Measurements from ENCODE around the gene ANO2.
"Not testable (repeated sequence)": the region's sequence is repeated elsewhere in the genome, so short reads cannot be mapped to it uniquely, and the experiment has no call there.

The ANO2 gene

GRCh38 chr12:5688226-5688625 is 256.8 kb downstream of the ANO2 start:
- DNase-seq (ENCODE audit: low read depth in 4 of 4, low spot score in 1 of 4), result no peak

GRCh38 chr12:5685935-5686334 is 259.1 kb downstream of the ANO2 start:
- no peak for DNase-seq (ENCODE audit: low read depth in 4 of 4, low spot score in 1 of 4)

GRCh38 chr12:5684989-5685388 is 260.1 kb downstream of the ANO2 start:
- no peak for DNase-seq (ENCODE audit: low read depth in 4 of 4, low spot score in 1 of 4)

- no peak for DNase-seq (ENCODE audit: low read depth in 4 of 4, low spot score in 1 of 4)
Observed at GRCh38 chr12:5682581-5682980, 262.5 kb downstream of the ANO2 start.

GRCh38 chr12:5678176-5678575 is 266.9 kb downstream of the ANO2 start:
- DNase-seq (ENCODE audit: low read depth in 4 of 4, low spot score in 1 of 4), result no peak

GRCh38 chr12:5669624-5670023 is 275.4 kb downstream of the ANO2 start:
- not testable (repeated sequence) for DNase-seq (ENCODE audit: low read depth in 4 of 4, low spot score in 1 of 4)

GRCh38 chr12:5665615-5666014 is 279.4 kb downstream of the ANO2 start:
- DNase-seq (ENCODE audit: low read depth in 4 of 4, low spot score in 1 of 4), result no peak

GRCh38 chr12:5661811-5662210 is 283.2 kb downstream of the ANO2 start:
- no peak for DNase-seq (ENCODE audit: low read depth in 4 of 4, low spot score in 1 of 4)

GRCh38 chr12:5660238-5660637 is 284.8 kb downstream of the ANO2 start:
- DNase-seq (ENCODE audit: low read depth in 4 of 4, low spot score in 1 of 4), result no peak

- DNase-seq (ENCODE audit: low read depth in 4 of 4, low spot score in 1 of 4), result not testable (repeated sequence)
Observed at GRCh38 chr12:5658339-5658941, 286.6 kb downstream of the ANO2 start.

- DNase-seq (ENCODE audit: low read depth in 4 of 4, low spot score in 1 of 4), result no peak
Observed at GRCh38 chr12:5656836-5657235, 288.2 kb downstream of the ANO2 start.

GRCh38 chr12:5655120-5655519 is 289.9 kb downstream of the ANO2 start:
- DNase-seq (ENCODE audit: low read depth in 4 of 4, low spot score in 1 of 4), result no peak

GRCh38 chr12:5654019-5654418 is 291.0 kb downstream of the ANO2 start:
- DNase-seq (ENCODE audit: low read depth in 4 of 4, low spot score in 1 of 4), result no peak

GRCh38 chr12:5650829-5651461 is 294.1 kb downstream of the ANO2 start:
- DNase-seq (ENCODE audit: low read depth in 4 of 4, low spot score in 1 of 4), result no peak

- no peak for DNase-seq (ENCODE audit: low read depth in 4 of 4, low spot score in 1 of 4)
Observed at GRCh38 chr12:5650281-5650680, 294.8 kb downstream of the ANO2 start.

GRCh38 chr12:5648692-5649359 is 296.2 kb downstream of the ANO2 start:
- no peak for DNase-seq (ENCODE audit: low read depth in 4 of 4, low spot score in 1 of 4)

- no peak for DNase-seq (ENCODE audit: low read depth in 4 of 4, low spot score in 1 of 4)
Observed at GRCh38 chr12:5643266-5643665, 301.8 kb downstream of the ANO2 start.

- no peak for DNase-seq (ENCODE audit: low read depth in 4 of 4, low spot score in 1 of 4)
Observed at GRCh38 chr12:5637698-5638097, 307.4 kb downstream of the ANO2 start.

GRCh38 chr12:5636907-5637306 is 308.2 kb downstream of the ANO2 start:
- DNase-seq (ENCODE audit: low read depth in 4 of 4, low spot score in 1 of 4), result no peak

GRCh38 chr12:5633106-5633505 is 312.0 kb downstream of the ANO2 start:
- no peak for DNase-seq (ENCODE audit: low read depth in 4 of 4, low spot score in 1 of 4)

GRCh38 chr12:5632453-5632852 is 312.6 kb downstream of the ANO2 start:
- no peak for DNase-seq (ENCODE audit: low read depth in 4 of 4, low spot score in 1 of 4)

GRCh38 chr12:5631497-5631896 is 313.6 kb downstream of the ANO2 start:
- no peak for DNase-seq (ENCODE audit: low read depth in 4 of 4, low spot score in 1 of 4)

GRCh38 chr12:5630726-5631125 is 314.3 kb downstream of the ANO2 start:
- no peak for DNase-seq (ENCODE audit: low read depth in 4 of 4, low spot score in 1 of 4)
